A673 (cell line): ENCODE measurements around the gene CREBZF. TPM values are rescaled to one million over a fixed set of nuclear protein-coding genes. Genes with fewer than 3 reads are reported as not detected.

Experiments
- BruUV-seq: library from RNA; stranded (reverse); fragments of 400-500 nt; replicated peaks from 2 replicates; lab custom pipeline; 2021; lab: Mats Ljungman, UMichigan
- CTCF ChIA-PET: fragments of 300-600 bp; sonication (Branson Sonifier 250); formaldehyde crosslinking; loops from one replicate; lab custom pipeline; 2022; ENCODE audit warnings: antibody characterized with exemption; lab: Charles Lee
- POLR2A ChIA-PET: fragments of 300-600 bp; sonication (Branson Sonifier 250); formaldehyde crosslinking; loops from one replicate; lab custom pipeline; 2022; ENCODE audit warnings: antibody characterized with exemption; ENCODE audit not compliant: low non-redundant PET; lab: Charles Lee
- DNase-seq: peaks from one replicate; pipeline ENCODE4 v3.0.0-alpha.2; 2015; ENCODE audit warnings: low spot score
- H3K27ac ChIP-seq: fragments of 200-600 bp; sonication (generic); 2 replicates; pipeline ENCODE4 v1.5.1; 2016; ENCODE audit warnings: mixed run types, low read depth, mild to moderate bottlenecking, mixed read lengths, antibody characterized with exemption, low read length; ENCODE audit not compliant: poor library complexity, severe bottlenecking
- H3K27me3 ChIP-seq: fragments of 200-600 bp; sonication (generic); replicated peaks from 2 replicates; pipeline ENCODE4 v1.6.1; 2017; ENCODE audit warnings: mixed run types, low read depth, mild to moderate bottlenecking, mixed read lengths, antibody characterized with exemption, low read length; ENCODE audit not compliant: insufficient read depth, poor library complexity
- H3K36me3 ChIP-seq: fragments of 200-600 bp; sonication (generic); 2 replicates; pipeline ENCODE4 v1.6.1; 2016; ENCODE audit warnings: mixed run types, mild to moderate bottlenecking, mixed read lengths, antibody characterized with exemption, low read length; ENCODE audit not compliant: insufficient read depth, poor library complexity, severe bottlenecking
- H3K4me1 ChIP-seq: fragments of 200-600 bp; sonication (generic); 2 replicates; pipeline ENCODE4 v1.6.1; 2017; ENCODE audit warnings: mixed run types, mild to moderate bottlenecking, mixed read lengths, antibody characterized with exemption, low read length; ENCODE audit not compliant: insufficient read depth, poor library complexity, severe bottlenecking
- H3K4me3 ChIP-seq: fragments of 200-600 bp; sonication (generic); 2 replicates; pipeline ENCODE4 v1.5.1; 2016; ENCODE audit warnings: low read depth, mixed run types, mild to moderate bottlenecking, mixed read lengths, low read length; ENCODE audit not compliant: poor library complexity, severe bottlenecking
- H3K9me3 ChIP-seq: fragments of 200-600 bp; sonication (generic); 2 replicates; pipeline ENCODE4 v1.6.1; 2016; ENCODE audit warnings: mixed run types, low read depth, mild to moderate bottlenecking, mixed read lengths, antibody characterized with exemption, low read length; ENCODE audit not compliant: poor library complexity, severe bottlenecking
- CTCF ChIP-seq: fragments of 300-800, 200-600 bp; sonication (generic); conservative IDR thresholded peaks from 2 replicates; pipeline ENCODE4 v1.5.1; 2017; ENCODE audit warnings: low read depth, mild to moderate bottlenecking, antibody characterized with exemption, low read length, moderate library complexity, mixed read lengths
- EZH2 ChIP-seq: fragments of 200-600 bp; sonication (generic); IDR thresholded peaks from 2 replicates; pipeline ENCODE4 v1.6.1; 2017; ENCODE audit warnings: borderline replicate concordance, low read depth, mild to moderate bottlenecking, mixed read lengths, antibody characterized with exemption, low read length; ENCODE audit not compliant: poor library complexity, severe bottlenecking
- intact Hi-C: fragments of 100-400 bp; cut with micrococcal nuclease; formaldehyde crosslinking; loops from one replicate; pipeline ENCODE4 v1.10.0; 2022; ENCODE audit not compliant: unreplicated experiment
- total RNA-seq: library from RNA; stranded (reverse); gene quantifications from 2 replicates; pipeline ENCODE4 v1.2.3, GENCODE V29; 2021

Gene CREBZF
- total RNA-seq, 1 experiment from 2014 or later = 76.6 TPM

GRCh38 chr11:85627998-85628770 lies 36.7 kb downstream of the CREBZF start, which contains the start of gene TMEM126B:
TMEM126B (plus strand) TSS chr11:85628593; CDS start chr11:85628608, 15 bp downstream.
- BruUV-seq = no TSS peak
- peaks cover 16% of the 10 kb centered on the region for H3K4me1 ChIP-seq
- TF ChIP-seq EZH2 (no peak), CTCF (no peak)
- peak within 1 kb of the TSS; percentile 76 for H3K27ac ChIP-seq
- ChIA-PET POLR2A (interaction anchor here (0.6 to 1.0 kb wide), 2 partner anchors 37 to 181 kb away, joined by 3 read pairs; partner anchors contain the start of gene CREBZF), CTCF (interaction anchor here (0.9 to 1.1 kb wide), 2 partner anchors 227 to 980 kb away, joined by 3 to 6 read pairs; partner anchors contain the start of gene CCDC83)
- DNase-seq = peak; percentile 100
- no peaks in the 10 kb centered on the region for H3K9me3 ChIP-seq
- H3K4me3 ChIP-seq = peak within 1 kb of the TSS; percentile 70
- peaks cover 12% of the 10 kb centered on the region for H3K36me3 ChIP-seq
- H3K27me3 ChIP-seq = peaks cover 9% of the 10 kb centered on the region
- intact Hi-C loops = loop anchor here (1.0 kb wide), 1 partner anchor 37 kb away; the partner anchor contains the start of gene CREBZF

- peaks cover 12% of the 10 kb centered on the region for H3K36me3 ChIP-seq
- intact Hi-C loops = no loop called here
- POLR2A ChIA-PET = no interaction called here
- H3K4me1 ChIP-seq = peaks cover 16% of the 10 kb centered on the region
- TF ChIP-seq EZH2 (no peak), CTCF (no peak)
- peak within 1 kb of the TSS; percentile 70 for H3K4me3 ChIP-seq
- peaks cover 9% of the 10 kb centered on the region for H3K27me3 ChIP-seq
- CTCF ChIA-PET = interaction anchor here (1.1 kb wide), 1 partner anchor 980 kb away, joined by 3 read pairs; no protein-coding TSS in a partner anchor
- no peaks in the 10 kb centered on the region for H3K9me3 ChIP-seq
- peak; percentile 19 for DNase-seq
- H3K27ac ChIP-seq = peak within 1 kb of the TSS; percentile 23
- BruUV-seq = TSS peak; percentile 66
These were observed 37.5 kb downstream of the CREBZF start, which contains the start of gene DLG2 for GRCh38 chr11:85627332-85627997. DLG2 (minus strand) TSS chr11:85627344.

DNA sequence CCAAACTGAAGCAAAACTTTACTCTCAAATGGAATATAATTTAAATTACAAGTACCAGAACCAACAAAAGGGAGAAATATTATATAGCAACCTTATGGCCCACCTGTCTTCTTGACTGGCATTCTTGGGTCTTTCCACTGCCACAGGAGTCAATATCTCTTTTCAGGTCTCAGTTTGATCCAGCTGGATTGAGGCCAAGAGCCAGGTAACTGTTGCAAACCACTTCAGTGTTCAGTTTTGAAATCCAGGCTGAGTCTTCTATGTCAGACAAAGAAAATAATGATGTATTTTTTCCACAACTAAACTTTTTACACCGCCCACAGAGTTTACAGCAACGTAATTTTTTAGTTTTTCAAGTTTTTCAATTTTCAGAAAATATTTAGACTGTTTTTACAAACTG lies 38.4 kb downstream of the CREBZF start:
- Histone ChIP-seq H3K27ac (no peak overlapping the region), H3K27me3 (peaks cover 9% of the 10 kb centered on the region), H3K4me3 (peak overlapping the region; percentile 70), H3K4me1 (peaks cover 16% of the 10 kb centered on the region), H3K9me3 (no peaks in the 10 kb centered on the region), H3K36me3 (peaks cover 5% of the 10 kb centered on the region)
- TF ChIP-seq EZH2 = no peak
- no peak for TF ChIP-seq CTCF
- no TSS peak for BruUV-seq
- POLR2A ChIA-PET = no interaction called here
- no peak for DNase-seq
- CTCF ChIA-PET = no interaction called here
- intact Hi-C loops = no loop called here
